Measurements from ENCODE around the gene CALHM1. TPM values are rescaled to one million over a fixed set of nuclear protein-coding genes. Genes with fewer than 3 reads are reported as not detected.

CALHM1 gene
- total and polyA plus RNA-seq, 2 of the 8 experiments (the other 6 are each of a cell fraction or from before 2014, with no cell fraction given) = 0.29 to 0.34 TPM

GRCh38 chr10:103443475-103444185 lies 15.1 kb downstream of the CALHM1 start (continued):
- no peak for TF ChIP-seq RNF2 (IDR thresholded peaks at IDR 0.05; ENCODE audit: borderline replicate concordance, low read depth, low read length, missing control alignments, poor library complexity, severe bottlenecking)

All from H1 (cell line).